PC-9 (cell line): ENCODE data around the gene FBXO47. TPM values are rescaled to one million over a fixed set of nuclear protein-coding genes. Genes with fewer than 3 reads are reported as not detected.

Experiments used
- BruUV-seq: library from RNA; stranded (reverse); fragments of 400-500 nt; replicated peaks from 2 replicates; lab custom pipeline; 2021; lab: Mats Ljungman, UMichigan
- CTCF ChIA-PET: fragments of 300-600 bp; sonication (Branson Sonifier 250); formaldehyde crosslinking; loops from one replicate; lab custom pipeline; 2022; ENCODE audit warnings: antibody characterized with exemption; lab: Charles Lee
- POLR2A ChIA-PET: fragments of 300-600 bp; sonication (Branson Sonifier 250); formaldehyde crosslinking; loops from one replicate; lab custom pipeline; 2022; ENCODE audit warnings: antibody characterized with exemption; ENCODE audit not compliant: unreplicated experiment; lab: Charles Lee
- DNase-seq, 2 experiments: peaks; one replicate each; pipeline versions ENCODE4 v3.0.0 to v3.0.0-alpha.2; 2015 to 2022; ENCODE audit warnings: mixed read lengths in 1 of 2
- H2AFZ ChIP-seq: fragments of 200-600 bp; sonication (generic); 2 replicates; pipeline ENCODE4 v1.8.1; 2017; ENCODE audit warnings: antibody characterized with exemption
- H3F3A ChIP-seq: fragments of 200-600 bp; sonication (generic); 2 replicates; pipeline ENCODE4 v1.8.1; 2017; ENCODE audit warnings: antibody characterized with exemption, mild to moderate bottlenecking, low read depth; ENCODE audit not compliant: insufficient read depth
- H3K27ac ChIP-seq: fragments of 200-600 bp; sonication (generic); 2 replicates; pipeline ENCODE4 v1.6.1; 2016; ENCODE audit warnings: mixed run types
- H3K27me3 ChIP-seq: fragments of 200-600 bp; sonication (generic); 2 replicates; pipeline ENCODE4 v1.6.1; 2016; ENCODE audit warnings: low read depth, mixed run types; ENCODE audit not compliant: insufficient read depth
- H3K36me3 ChIP-seq: fragments of 200-600 bp; sonication (generic); 2 replicates; pipeline ENCODE4 v1.6.1; 2016; ENCODE audit warnings: low read depth, mixed run types
- H3K4me1 ChIP-seq: fragments of 200-600 bp; sonication (generic); replicated peaks from 2 replicates; pipeline ENCODE4 v1.6.1; 2016; ENCODE audit warnings: mixed run types; ENCODE audit not compliant: insufficient read depth
- H3K4me2 ChIP-seq: fragments of 200-600 bp; sonication (generic); 2 replicates; pipeline ENCODE4 v1.6.1; 2017; ENCODE audit warnings: mixed run types
- H3K4me3 ChIP-seq: fragments of 200-600 bp; sonication (generic); 2 replicates; pipeline ENCODE4 v1.6.1; 2016; ENCODE audit warnings: mixed run types
- H3K79me2 ChIP-seq: fragments of 200-600 bp; sonication (generic); 2 replicates; pipeline ENCODE4 v1.6.1; 2017; ENCODE audit warnings: low read depth, mixed run types
- H3K9me2 ChIP-seq: fragments of 200-600 bp; sonication (generic); 2 replicates; pipeline ENCODE4 v1.8.1; 2017; ENCODE audit warnings: mild to moderate bottlenecking; ENCODE audit not compliant: insufficient read depth
- H3K9me3 ChIP-seq: fragments of 200-600 bp; sonication (generic); 2 replicates; pipeline ENCODE4 v1.8.1; 2016; ENCODE audit warnings: low read depth; ENCODE audit not compliant: insufficient read depth
- H4K20me1 ChIP-seq: fragments of 200-600 bp; sonication (generic); 2 replicates; pipeline ENCODE4 v1.8.1; 2017; ENCODE audit not compliant: insufficient read depth
- CTCF ChIP-seq: fragments of 200-600 bp; sonication (generic); conservative IDR thresholded peaks from 2 replicates; pipeline ENCODE4 v1.6.1; 2017; ENCODE audit warnings: mixed run types, antibody characterized with exemption, mild to moderate bottlenecking, moderate library complexity
- EZH2 ChIP-seq: fragments of 200-600 bp; sonication (generic); IDR thresholded peaks from 2 replicates; pipeline ENCODE4 v1.8.0; 2017; ENCODE audit warnings: antibody characterized with exemption, low read depth
- intact Hi-C: fragments of 100-400 bp; cut with micrococcal nuclease; formaldehyde crosslinking; loops from one replicate; pipeline ENCODE4 v1.10.0; 2022; ENCODE audit not compliant: unreplicated experiment
- total RNA-seq: library from RNA; stranded (reverse); gene quantifications from 2 replicates; pipeline ENCODE4 v1.2.3, GENCODE V29; 2021

FBXO47 gene
- total RNA-seq, 1 experiment from 2014 or later = not detected

- Histone ChIP-seq H3K36me3 (peaks cover 21% of the 10 kb centered on the region; the same call in 1 of the 2 replicates), H3K27me3 (no peaks in the 10 kb centered on the region), H3K27ac (no peak overlapping the region), H3K4me2 (no peak overlapping the region), H3K4me1 (no peaks in the 10 kb centered on the region), H3K79me2 (no peaks in the 10 kb centered on the region), H3F3A (peaks cover 52% of the 10 kb centered on the region; the same call in 1 of the 2 replicates), H3K9me3 (no peaks in the 10 kb centered on the region), H4K20me1 (peaks cover 27% of the 10 kb centered on the region), H2AFZ (no peak overlapping the region), H3K4me3 (no peak overlapping the region), H3K9me2 (no peaks in the 10 kb centered on the region)
- CTCF ChIA-PET = no interaction called here
- DNase-seq = no peak
- POLR2A ChIA-PET = no interaction called here
- intact Hi-C loops = loop anchor here (5.0 kb wide), 2 partner anchors 38 to 233 kb away; partner anchors contain the start of gene PLXDC1
- no peak for TF ChIP-seq EZH2
- no peak for TF ChIP-seq CTCF
- no TSS peak for BruUV-seq
Observed at GRCh38 chr17:38919316-38920078, 47.7 kb downstream of the FBXO47 start.

DNA sequence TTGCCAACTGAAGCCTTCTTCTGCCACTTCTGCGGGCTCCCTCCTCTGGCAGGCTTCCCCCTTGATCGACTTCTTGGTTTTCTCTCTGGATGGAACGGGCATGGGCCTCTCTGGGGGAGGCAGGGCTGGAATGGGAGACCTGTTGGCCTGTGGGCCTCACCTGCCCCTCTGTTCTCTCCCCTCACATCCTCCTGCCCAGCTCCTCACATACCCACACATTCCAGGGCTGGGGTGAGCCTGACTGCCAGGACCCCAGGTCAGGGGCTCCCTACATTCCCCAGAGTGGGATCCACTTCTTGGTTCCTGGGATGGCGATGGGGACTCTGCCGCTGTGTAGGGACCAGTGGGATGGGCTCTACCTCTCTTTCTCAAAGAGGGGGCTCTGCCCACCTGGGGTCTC lies 48.3 kb downstream of the FBXO47 start:
- TF ChIP-seq EZH2 (no peak), CTCF (no peak)
- H3K4me2 ChIP-seq = no peak overlapping the region
- H3F3A ChIP-seq = peaks cover 51% of the 10 kb centered on the region; the same call in 1 of the 2 replicates
- DNase-seq = no peak
- no peaks in the 10 kb centered on the region for H3K9me2 ChIP-seq
- H3K4me1 ChIP-seq = no peaks in the 10 kb centered on the region
- H3K27ac ChIP-seq = no peak overlapping the region
- CTCF ChIA-PET = no interaction called here
- H3K9me3 ChIP-seq = no peaks in the 10 kb centered on the region
- BruUV-seq = no TSS peak
- intact Hi-C loops = no loop called here
- peaks cover 27% of the 10 kb centered on the region for H4K20me1 ChIP-seq
- H3K27me3 ChIP-seq = no peaks in the 10 kb centered on the region
- peaks cover 21% of the 10 kb centered on the region; the same call in 1 of the 2 replicates for H3K36me3 ChIP-seq
- no peak overlapping the region for H3K4me3 ChIP-seq
- H2AFZ ChIP-seq = no peak overlapping the region
- POLR2A ChIA-PET = interaction anchor here (0.5 kb wide), 1 partner anchor 1034 kb away, joined by 5 read pairs; no protein-coding TSS in a partner anchor
- no peaks in the 10 kb centered on the region for H3K79me2 ChIP-seq

DNA sequence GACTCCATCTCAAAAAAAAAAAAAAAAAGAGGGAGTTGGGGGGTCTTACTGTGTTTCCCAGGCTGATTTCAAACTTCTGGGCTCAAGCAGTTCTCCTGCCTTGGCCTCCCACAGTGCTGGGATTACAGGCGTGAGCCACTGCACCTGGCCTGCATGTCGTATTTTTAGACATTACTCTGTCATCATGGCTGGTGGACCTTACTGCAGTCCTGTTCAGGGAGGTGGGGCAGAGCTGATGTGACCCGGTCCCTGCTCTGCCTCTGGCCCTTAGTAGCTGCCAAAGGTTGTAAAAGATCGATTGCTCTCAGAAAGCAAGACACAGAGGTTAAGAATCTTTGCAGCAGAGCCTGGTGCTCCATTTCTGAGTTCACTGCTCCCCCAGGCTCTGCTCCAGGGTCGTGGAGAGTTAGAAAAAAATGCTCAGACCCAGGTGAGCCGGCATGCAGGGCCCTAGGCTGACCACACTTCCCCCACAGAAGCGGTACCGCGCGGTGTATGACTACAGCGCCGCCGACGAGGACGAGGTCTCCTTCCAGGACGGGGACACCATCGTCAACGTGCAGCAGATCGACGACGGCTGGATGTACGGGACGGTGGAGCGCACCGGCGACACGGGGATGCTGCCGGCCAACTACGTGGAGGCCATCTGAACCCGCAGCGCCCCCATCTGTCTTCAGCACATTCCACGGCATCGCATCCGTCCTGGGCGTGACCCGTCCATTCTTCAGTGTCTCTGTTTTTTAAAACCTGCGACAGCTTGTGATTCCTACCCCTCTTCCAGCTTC lies 48.9 kb downstream of the FBXO47 start:
- BruUV-seq = no TSS peak
- DNase-seq = no peak
- Histone ChIP-seq H3K4me1 (no peaks in the 10 kb centered on the region), H3K9me3 (no peaks in the 10 kb centered on the region), H3K4me2 (no peak overlapping the region), H2AFZ (no peak overlapping the region), H3K27me3 (no peaks in the 10 kb centered on the region), H3K9me2 (no peaks in the 10 kb centered on the region), H4K20me1 (peaks cover 27% of the 10 kb centered on the region), H3K27ac (no peak overlapping the region), H3K4me3 (no peak overlapping the region), H3K79me2 (peaks cover under 1% of the 10 kb centered on the region; the same call in 1 of the 2 replicates), H3F3A (peaks cover 51% of the 10 kb centered on the region; the same call in 1 of the 2 replicates), H3K36me3 (peaks cover 21% of the 10 kb centered on the region; the same call in 1 of the 2 replicates)
- ChIA-PET CTCF (no interaction called here), POLR2A (interaction anchor here (0.5 kb wide), 1 partner anchor 1034 kb away, joined by 5 read pairs; no protein-coding TSS in a partner anchor)
- intact Hi-C loops = no loop called here
- TF ChIP-seq CTCF (no peak), EZH2 (no peak)
